Choroid plexus epithelial cell (primary cell): ENCODE results near the gene C6.
A peak's percentile ranks its signal among the peaks of the same experiment; 100 is the strongest.
"Not testable (repeated sequence)": the region's sequence is repeated elsewhere in the genome, so short reads cannot be mapped to it uniquely, and the experiment has no call there.

Experiments
- DNase-seq: peaks from one replicate; pipeline ENCODE4 v3.0.0-alpha.2; 2010; ENCODE audit warnings: low read depth
- H3K4me3 ChIP-seq: 2 replicates; pipeline ENCODE4 v1.5.1; 2011; ENCODE audit warnings: low read depth, mild to moderate bottlenecking, control low read depth, low read length, moderate library complexity
- TF ChIP-seq, protein P1 (sequence below): conservative IDR thresholded peaks from 2 replicates; pipeline ENCODE4 v1.5.1; 2011; ENCODE audit warnings: low read depth, mild to moderate bottlenecking, control low read depth, inconsistent platforms, low read length, moderate library complexity

The C6 gene

GRCh38 chr5:41186143-41186542 is 27.2 kb downstream of the C6 start:
- TF ChIP-seq, protein P1, sequence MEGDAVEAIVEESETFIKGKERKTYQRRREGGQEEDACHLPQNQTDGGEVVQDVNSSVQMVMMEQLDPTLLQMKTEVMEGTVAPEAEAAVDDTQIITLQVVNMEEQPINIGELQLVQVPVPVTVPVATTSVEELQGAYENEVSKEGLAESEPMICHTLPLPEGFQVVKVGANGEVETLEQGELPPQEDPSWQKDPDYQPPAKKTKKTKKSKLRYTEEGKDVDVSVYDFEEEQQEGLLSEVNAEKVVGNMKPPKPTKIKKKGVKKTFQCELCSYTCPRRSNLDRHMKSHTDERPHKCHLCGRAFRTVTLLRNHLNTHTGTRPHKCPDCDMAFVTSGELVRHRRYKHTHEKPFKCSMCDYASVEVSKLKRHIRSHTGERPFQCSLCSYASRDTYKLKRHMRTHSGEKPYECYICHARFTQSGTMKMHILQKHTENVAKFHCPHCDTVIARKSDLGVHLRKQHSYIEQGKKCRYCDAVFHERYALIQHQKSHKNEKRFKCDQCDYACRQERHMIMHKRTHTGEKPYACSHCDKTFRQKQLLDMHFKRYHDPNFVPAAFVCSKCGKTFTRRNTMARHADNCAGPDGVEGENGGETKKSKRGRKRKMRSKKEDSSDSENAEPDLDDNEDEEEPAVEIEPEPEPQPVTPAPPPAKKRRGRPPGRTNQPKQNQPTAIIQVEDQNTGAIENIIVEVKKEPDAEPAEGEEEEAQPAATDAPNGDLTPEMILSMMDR = no peak
- no peak overlapping the region for H3K4me3 ChIP-seq
- DNase-seq = no peak

DNA sequence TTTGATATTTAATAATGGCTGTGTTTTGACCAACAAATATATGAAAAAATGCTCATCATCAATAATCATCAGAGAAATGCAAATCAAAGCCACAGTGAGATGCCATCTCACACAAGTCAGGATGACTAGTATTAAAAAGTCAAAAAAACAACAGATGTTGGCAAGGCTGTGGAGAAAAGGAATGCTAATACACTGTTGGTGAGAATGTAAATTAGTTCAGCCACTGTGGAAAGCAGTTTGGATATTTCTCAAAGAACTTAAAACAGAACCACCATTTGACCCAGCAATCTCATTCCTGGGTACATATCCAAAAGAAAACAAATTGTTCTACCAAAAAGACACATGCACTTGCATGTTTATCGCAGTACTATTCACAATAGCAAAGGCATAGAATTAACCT is 30.0 kb downstream of the C6 start:
- DNase-seq = peak; percentile 31
- not testable (repeated sequence) for H3K4me3 ChIP-seq

DNA sequence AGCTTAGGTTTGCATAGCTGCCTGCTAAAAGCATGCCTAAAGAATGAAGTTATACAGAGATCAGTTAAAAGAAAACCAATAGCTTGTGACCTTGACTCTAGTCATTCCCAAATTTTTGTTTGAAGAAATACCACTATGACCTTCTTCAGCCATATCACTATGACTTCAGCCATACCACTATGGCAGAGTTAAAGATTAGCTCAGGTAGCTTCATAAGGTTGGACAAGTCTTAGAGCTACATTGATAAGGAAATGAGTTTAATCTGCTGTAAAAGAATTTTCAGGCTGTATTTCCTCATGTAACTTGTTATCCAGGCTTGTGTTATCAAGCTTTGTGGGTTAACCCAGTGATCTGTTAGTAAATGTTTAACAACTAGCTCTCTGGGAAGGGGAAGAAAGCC is 30.7 kb downstream of the C6 start:
- no peak overlapping the region for H3K4me3 ChIP-seq
- TF ChIP-seq, protein P1 = no peak
- no peak for DNase-seq

GRCh38 chr5:41181691-41182564 is 31.4 kb downstream of the C6 start:
- H3K4me3 ChIP-seq = no peak overlapping the region
- DNase-seq = no peak
- TF ChIP-seq, protein P1 = no peak

DNA sequence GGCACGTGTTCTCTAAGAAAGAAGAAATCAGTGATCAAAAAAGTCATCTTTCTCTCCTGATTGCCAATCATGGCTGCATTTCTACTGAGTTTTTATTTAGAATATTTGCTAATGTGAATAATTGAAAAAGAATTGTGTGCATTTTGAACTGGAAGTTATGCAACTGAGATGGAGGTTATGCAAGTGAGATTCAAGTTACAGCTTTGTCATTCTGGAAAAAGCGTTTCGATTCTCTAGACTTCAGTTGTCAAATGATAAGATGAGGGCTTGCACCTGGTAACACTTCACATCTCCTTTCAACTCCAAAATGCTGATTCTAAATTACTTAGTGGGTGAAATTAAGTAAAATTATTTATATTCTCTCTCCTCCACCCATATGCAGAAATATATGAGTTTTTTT is 36.4 kb downstream of the C6 start:
- DNase-seq = peak; percentile 85
- TF ChIP-seq, protein P1 = no peak
- H3K4me3 ChIP-seq = no peak overlapping the region

GRCh38 chr5:41172012-41172411 is 41.3 kb downstream of the C6 start:
- H3K4me3 ChIP-seq = no peak overlapping the region
- no peak for DNase-seq
- TF ChIP-seq, protein P1 = no peak

DNA sequence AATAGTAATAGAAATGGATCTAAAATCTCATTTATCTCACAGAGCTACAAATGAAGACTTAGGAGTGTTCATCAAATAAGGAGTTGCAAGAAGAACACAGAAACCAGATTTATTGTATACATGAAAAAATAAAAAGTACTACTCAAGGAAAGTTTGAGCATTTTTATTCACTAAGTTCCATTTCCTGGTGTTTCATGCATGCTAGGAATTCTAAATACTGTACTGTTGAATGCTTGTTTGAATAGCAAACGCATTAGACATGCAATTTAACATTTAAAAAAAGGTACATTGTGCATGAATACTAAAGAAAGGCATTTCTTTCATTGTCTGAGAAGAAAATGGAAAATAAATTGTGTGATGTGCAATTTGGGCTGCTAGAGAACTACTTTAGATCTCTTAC is 52.1 kb downstream of the C6 start:
- H3K4me3 ChIP-seq = no peak overlapping the region
- TF ChIP-seq, protein P1 = no peak
- peak; percentile 62 for DNase-seq
